Testis (tissue), 3 donors: Measurements from ENCODE around the gene ADCK2. TPM values are rescaled to one million over a fixed set of nuclear protein-coding genes. Genes with fewer than 3 reads are reported as not detected.
A peak's percentile ranks its signal among the peaks of the same experiment; 100 is the strongest.

ENCODE experiments used
- DNase-seq: peaks from one replicate; pipeline ENCODE4 v3.0.0-alpha.2; 2019
- H3K27ac ChIP-seq, 2 donors: fragments of 200-600 bp; sonication (generic); one replicate each; pipeline ENCODE4 v1.5.1; 2019
- H3K27me3 ChIP-seq: fragments of 200-600 bp; sonication (generic); one replicate; pipeline ENCODE4 v1.5.1; 2019
- H3K36me3 ChIP-seq: fragments of 200-600 bp; sonication (generic); one replicate; pipeline ENCODE4 v1.5.1; 2017; ENCODE audit warnings: low read depth; ENCODE audit errors: missing control alignments
- H3K4me1 ChIP-seq: fragments of 200-600 bp; sonication (generic); one replicate; pipeline ENCODE4 v1.5.1; 2019
- H3K4me3 ChIP-seq, 2 donors: fragments of 200-600 bp; sonication (generic); one replicate each; pipeline ENCODE4 v1.5.1; 2017 to 2019
- H3K9me3 ChIP-seq: fragments of 200-600 bp; sonication (generic); one replicate; pipeline ENCODE4 v1.5.1; 2017
- CTCF ChIP-seq, 3 experiments: fragments of 450-650 bp in 2 of 3; fragments of 200-600 bp in 1 of 3; sonication (generic) in 1 of 3; IDR thresholded peaks; one replicate each; pipeline ENCODE4 v1.5.1; 2016 to 2019; ENCODE audit warnings: antibody characterized with exemption in 3 of 3, mild to moderate bottlenecking in 2 of 3, moderate library complexity in 1 of 3
- POLR2A ChIP-seq: fragments of 450-650 bp; IDR thresholded peaks from one replicate; pipeline ENCODE4 v1.6.1; 2017; ENCODE audit warnings: antibody characterized with exemption, mild to moderate bottlenecking, moderate library complexity
- WGBS, 2 donors: methylation state at CpG; one replicate each; pipeline ENCODE4 v1.1.5; 2018; 5-methylcytosine and 5-hydroxymethylcytosine counted together
- intact Hi-C: fragments of 100-400 bp; cut with DNase I; formaldehyde crosslinking; loops from one replicate; pipeline ENCODE4 v1.15.1; 2023; ENCODE audit warnings: low total_unique reads
- polyA plus RNA-seq: library from polyadenylated mRNA; stranded (reverse); fragments of 350-450 nt; fragmentation: Illumina TruSeq; extraction: RNeasy Lipid Tissue Mini Kit (QIAGEN cat#74804); gene quantifications from one replicate; pipeline ENCODE4 v1.2.3, GENCODE V29; 2014; ENCODE audit warnings: low read depth, low replicate concordance; ENCODE audit not compliant: insufficient read depth
- total RNA-seq, 2 donors: library from RNA; depleted of rRNA; stranded (reverse); fragments of >200 nt; gene quantifications; one replicate each; pipeline ENCODE4 v1.2.3, GENCODE V29; 2016

The ADCK2 gene
- total and polyA plus RNA-seq, 3 donors from 2014 or later: 12.9 to 21.2 (median 20.4) TPM

DNA sequence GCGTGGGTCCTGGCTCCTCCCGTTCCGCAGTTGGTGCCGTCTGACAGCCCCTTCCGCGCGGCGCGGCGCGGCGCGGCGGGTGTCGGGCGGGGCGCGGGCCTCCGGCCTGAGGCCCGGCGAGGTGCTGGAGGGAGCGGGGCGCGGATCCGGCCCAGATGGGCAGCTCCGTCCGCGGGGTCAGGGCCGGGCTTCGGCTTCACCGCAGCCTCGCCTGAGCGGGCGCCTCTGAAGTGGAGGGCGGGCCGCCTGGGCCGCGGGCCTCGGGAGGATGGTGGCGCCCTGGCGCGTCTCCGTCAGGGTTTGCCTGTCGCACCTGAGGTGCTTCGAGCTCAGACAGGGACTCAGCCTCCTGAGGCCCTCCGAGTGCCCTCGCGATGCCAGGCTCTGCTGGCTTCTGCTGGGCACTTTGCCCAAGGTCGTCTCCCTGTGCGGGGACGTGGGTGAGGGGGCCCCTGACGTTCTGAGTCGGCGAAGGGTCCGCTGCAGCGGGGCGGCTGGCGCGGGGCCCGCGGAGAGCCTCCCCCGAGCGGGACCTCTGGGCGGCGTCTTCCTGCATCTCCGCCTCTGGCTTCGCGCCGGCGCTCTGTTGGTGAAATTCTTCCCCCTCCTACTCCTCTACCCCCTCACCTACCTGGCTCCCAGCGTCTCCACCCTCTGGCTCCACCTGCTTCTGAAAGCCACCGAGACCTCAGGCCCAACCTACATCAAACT lies 473 bp downstream of the ADCK2 start:
- 0 to 1% methylated on average over 21 to 31 of the region's 72 CpGs for WGBS, 2 donors
- H3K4me1 ChIP-seq: no peaks in the 10 kb centered on the region
- H3K9me3 ChIP-seq: no peaks in the 10 kb centered on the region
- no peak for TF ChIP-seq CTCF (IDR thresholded peaks at IDR 0.05)
- TF ChIP-seq POLR2A: no peak
- peak overlapping the region; percentile 72 to 82 for H3K27ac ChIP-seq
- intact Hi-C loops: no loop called here
- peak overlapping the region; percentile 77 to 83 for H3K4me3 ChIP-seq
- peak; percentile 35 for DNase-seq
- no peaks in the 10 kb centered on the region for H3K36me3 ChIP-seq
- H3K27me3 ChIP-seq: no peaks in the 10 kb centered on the region

DNA sequence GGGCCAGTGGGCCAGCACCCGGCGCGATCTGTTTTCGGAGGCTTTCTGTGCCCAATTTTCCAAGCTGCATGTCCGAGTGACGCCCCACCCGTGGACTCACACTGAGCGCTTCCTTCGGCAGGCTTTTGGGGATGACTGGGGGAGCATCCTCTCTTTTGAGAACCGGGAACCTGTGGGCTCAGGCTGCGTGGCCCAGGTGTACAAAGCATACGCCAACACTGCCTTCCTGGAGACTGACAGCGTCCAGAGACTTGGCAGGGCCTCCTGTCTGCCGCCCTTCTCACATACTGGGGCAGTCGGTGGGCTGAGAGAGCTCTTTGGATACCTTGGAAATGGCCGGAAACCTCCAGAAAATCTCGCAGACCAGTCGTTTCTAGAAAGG lies 1.0 kb downstream of the ADCK2 start:
- peak overlapping the region; percentile 72 to 82 for H3K27ac ChIP-seq
- no peak for DNase-seq
- intact Hi-C loops: no loop called here
- no peaks in the 10 kb centered on the region for H3K27me3 ChIP-seq
- no peaks in the 10 kb centered on the region for H3K9me3 ChIP-seq
- peak overlapping the region; percentile 77 to 83 for H3K4me3 ChIP-seq
- no peaks in the 10 kb centered on the region for H3K4me1 ChIP-seq
- TF ChIP-seq CTCF (IDR thresholded peaks at IDR 0.05) (no peak), POLR2A (no peak)
- H3K36me3 ChIP-seq: no peaks in the 10 kb centered on the region
- WGBS, 2 donors: 10 to 20% methylated on average over 2 to 18 of the region's 18 CpGs

DNA sequence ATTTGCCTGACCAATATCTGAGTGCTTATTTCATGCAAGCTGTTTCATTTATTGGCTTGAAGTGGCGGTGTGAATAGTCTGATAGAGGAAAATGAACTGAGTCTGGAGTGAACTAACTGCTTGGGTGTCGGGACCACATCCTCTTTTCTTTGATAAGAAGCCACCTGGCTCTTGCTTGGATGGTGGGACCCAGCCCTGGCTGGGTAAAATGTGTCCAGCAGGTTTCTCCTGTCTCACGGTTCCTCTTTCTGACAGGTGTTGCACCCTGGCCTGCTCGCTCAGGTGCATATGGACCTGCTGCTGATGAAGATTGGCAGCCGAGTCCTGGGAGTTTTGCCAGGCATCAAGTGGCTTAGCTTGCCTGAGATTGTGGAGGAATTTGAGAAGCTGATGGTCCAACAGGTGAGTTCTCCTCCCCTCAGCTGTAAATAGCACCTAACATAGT lies 1.6 kb downstream of the ADCK2 start:
- no peaks in the 10 kb centered on the region for H3K9me3 ChIP-seq
- H3K4me1 ChIP-seq: no peaks in the 10 kb centered on the region
- WGBS, 2 donors: 70 to 81% methylated on average over 5 of the region's 5 CpGs
- intact Hi-C loops: no loop called here
- no peaks in the 10 kb centered on the region for H3K27me3 ChIP-seq
- TF ChIP-seq CTCF (IDR thresholded peaks at IDR 0.05) (no peak), POLR2A (no peak)
- no peaks in the 10 kb centered on the region for H3K36me3 ChIP-seq
- no peak for DNase-seq
- H3K27ac ChIP-seq: no peak overlapping the region
- H3K4me3 ChIP-seq: no peak overlapping the region

GRCh38 chr7:140674899-140675701 lies 2.4 kb downstream of the ADCK2 start:
- peak; percentile 47 for DNase-seq
- TF ChIP-seq CTCF (IDR thresholded peaks at IDR 0.05) (no peak), POLR2A (no peak)
- Histone ChIP-seq H3K36me3 (no peaks in the 10 kb centered on the region), H3K27me3 (no peaks in the 10 kb centered on the region), H3K27ac (no peak overlapping the region), H3K9me3 (no peaks in the 10 kb centered on the region), H3K4me1 (no peaks in the 10 kb centered on the region), H3K4me3 (no peak overlapping the region)
- intact Hi-C loops: no loop called here
- 56 to 59% methylated on average over 8 of the region's 8 CpGs for WGBS, 2 donors
